SK-N-SH treated with all-trans-retinoic acid at 6 μM for 48 hours (cell line): ENCODE data around the gene IFI30.

ENCODE experiments used
- BACH2 ChIP-seq: fragments of 250-450 bp; sonication (Bioruptor Pico); IDR thresholded peaks from 2 replicates; pipeline ENCODE4 v1.9.0; 2021; ENCODE audit warnings: mild to moderate bottlenecking, borderline replicate concordance
- CREB5 ChIP-seq: fragments of 250-450 bp; sonication (Bioruptor Pico); IDR thresholded peaks from 2 replicates; pipeline ENCODE4 v1.5.1; 2020; ENCODE audit warnings: low read depth, mild to moderate bottlenecking, moderate library complexity
- GLIS3 ChIP-seq: fragments of 250-450 bp; sonication (Bioruptor Pico); IDR thresholded peaks from 2 replicates; pipeline ENCODE4 v1.5.0; 2020; ENCODE audit warnings: mild to moderate bottlenecking, moderate library complexity
- PATZ1 ChIP-seq: fragments of 250-450 bp; sonication (Bioruptor Pico); IDR thresholded peaks from 2 replicates; pipeline ENCODE4 v1.8.0; 2020; ENCODE audit warnings: mild to moderate bottlenecking, moderate library complexity, borderline replicate concordance
- RARB ChIP-seq: fragments of 250-450 bp; sonication (Bioruptor Pico); IDR thresholded peaks from 2 replicates; pipeline ENCODE4 v1.8.0; 2021; ENCODE audit warnings: mild to moderate bottlenecking, moderate library complexity
- TCF4 ChIP-seq: fragments of 250-450 bp; sonication (Bioruptor Pico); IDR thresholded peaks from 2 replicates; pipeline ENCODE4 v1.8.0; 2021; ENCODE audit warnings: mild to moderate bottlenecking, moderate library complexity, borderline replicate concordance
- TOX ChIP-seq: fragments of 250-450 bp; sonication (Bioruptor Pico); IDR thresholded peaks from 2 replicates; pipeline ENCODE4 v1.8.0; 2021; ENCODE audit warnings: mild to moderate bottlenecking, moderate library complexity, borderline replicate concordance
- ZC3H10 ChIP-seq: fragments of 250-450 bp; sonication (Bioruptor Pico); IDR thresholded peaks from 2 replicates; pipeline ENCODE4 v1.5.1; 2021; ENCODE audit warnings: mild to moderate bottlenecking, moderate library complexity
- ZFP3 ChIP-seq: fragments of 250-450 bp; sonication (Bioruptor Pico); IDR thresholded peaks from 2 replicates; pipeline ENCODE4 v1.5.0; 2020; ENCODE audit warnings: mild to moderate bottlenecking, moderate library complexity
- ZFP30 ChIP-seq: fragments of 450-650 bp; formaldehyde crosslinking; IDR thresholded peaks from 2 replicates; pipeline ENCODE4 v1.5.0; 2022; ENCODE audit warnings: mild to moderate bottlenecking, moderate library complexity
- ZNF565 ChIP-seq: fragments of 450-650 bp; formaldehyde crosslinking; conservative IDR thresholded peaks from 2 replicates; pipeline ENCODE4 v1.5.0; 2020; ENCODE audit warnings: low read depth, mild to moderate bottlenecking, moderate library complexity
- ZNF70 ChIP-seq: fragments of 450-650 bp; formaldehyde crosslinking; IDR thresholded peaks from 2 replicates; pipeline ENCODE4 v1.5.0; 2020; ENCODE audit warnings: mild to moderate bottlenecking, moderate library complexity
- TF ChIP-seq, protein P1 (sequence below): fragments of 250-450 bp; sonication (Bioruptor Pico); IDR thresholded peaks from 2 replicates; pipeline ENCODE4 v1.8.0; 2021; ENCODE audit warnings: low read depth, mild to moderate bottlenecking, moderate library complexity, borderline replicate concordance

DNA sequence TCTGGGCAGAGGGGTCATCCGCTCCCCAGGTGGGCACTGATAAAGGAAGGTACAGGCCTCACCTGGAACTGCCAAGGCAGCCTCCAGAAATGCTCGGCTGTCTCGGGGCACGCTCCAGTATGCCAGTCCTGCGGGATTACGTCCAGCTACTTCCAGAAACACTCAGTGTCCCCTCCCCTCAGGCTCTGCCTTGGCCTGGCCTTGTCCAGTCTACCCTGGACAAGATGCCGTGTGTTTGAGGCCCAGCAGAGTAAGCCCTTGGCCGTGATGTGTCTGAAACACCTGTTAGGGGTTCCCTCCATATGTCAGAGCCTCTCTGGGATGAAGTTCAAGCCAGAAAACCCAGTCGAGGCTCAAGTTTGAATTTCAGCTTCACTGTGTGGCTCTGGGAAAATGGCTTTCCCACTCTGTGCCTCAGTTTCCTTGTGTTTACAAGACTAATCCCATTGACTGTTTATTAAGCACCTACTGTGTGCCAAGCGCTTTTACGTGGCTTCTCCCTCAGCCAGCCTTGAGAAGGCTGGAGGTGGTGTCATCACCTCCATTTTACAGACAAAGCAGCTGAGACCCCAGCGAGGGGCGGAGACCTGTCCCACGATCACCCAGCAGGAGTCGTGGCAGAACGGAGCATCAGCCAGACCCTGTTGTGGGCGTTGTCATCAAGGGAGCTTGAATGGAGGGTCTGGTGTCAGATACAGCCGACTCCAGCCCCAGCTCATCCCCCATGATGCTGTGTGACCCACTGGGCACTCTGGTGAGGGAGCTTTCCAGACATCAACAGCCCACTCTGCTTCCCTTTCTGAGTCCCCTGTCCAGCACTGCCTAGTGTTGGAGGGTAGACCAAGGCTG, 22.6 kb upstream of the IFI30 start:
- TF ChIP-seq, protein P1, sequence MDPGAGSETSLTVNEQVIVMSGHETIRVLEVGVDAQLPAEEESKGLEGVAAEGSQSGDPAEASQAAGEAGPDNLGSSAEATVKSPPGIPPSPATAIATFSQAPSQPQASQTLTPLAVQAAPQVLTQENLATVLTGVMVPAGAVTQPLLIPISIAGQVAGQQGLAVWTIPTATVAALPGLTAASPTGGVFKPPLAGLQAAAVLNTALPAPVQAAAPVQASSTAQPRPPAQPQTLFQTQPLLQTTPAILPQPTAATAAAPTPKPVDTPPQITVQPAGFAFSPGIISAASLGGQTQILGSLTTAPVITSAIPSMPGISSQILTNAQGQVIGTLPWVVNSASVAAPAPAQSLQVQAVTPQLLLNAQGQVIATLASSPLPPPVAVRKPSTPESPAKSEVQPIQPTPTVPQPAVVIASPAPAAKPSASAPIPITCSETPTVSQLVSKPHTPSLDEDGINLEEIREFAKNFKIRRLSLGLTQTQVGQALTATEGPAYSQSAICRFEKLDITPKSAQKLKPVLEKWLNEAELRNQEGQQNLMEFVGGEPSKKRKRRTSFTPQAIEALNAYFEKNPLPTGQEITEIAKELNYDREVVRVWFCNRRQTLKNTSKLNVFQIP (CRISPR knock-in tag): no peak
- TF ChIP-seq CREB5 (CRISPR knock-in tag): no peak
- TF ChIP-seq ZC3H10 (CRISPR knock-in tag): no peak
- no peak for TF ChIP-seq BACH2 (CRISPR knock-in tag)
- TF ChIP-seq ZFP3 (CRISPR knock-in tag): no peak
- TF ChIP-seq RARB: no peak
- TF ChIP-seq GLIS3 (CRISPR knock-in tag): no peak
- no peak for TF ChIP-seq ZNF70 (CRISPR knock-in tag)
- no peak for TF ChIP-seq PATZ1 (CRISPR knock-in tag)
- TF ChIP-seq TCF4 (CRISPR knock-in tag): no peak
- TF ChIP-seq ZFP30: no peak
- no peak for TF ChIP-seq ZNF565 (CRISPR knock-in tag)
- TF ChIP-seq TOX (CRISPR knock-in tag): no peak
